DMS153 treated with DMSO at 0.1 percent for 48 hours (cell line): ENCODE results near the gene DENND4B.

Source experiments
- DNase-seq: peaks from one replicate; lab custom pipeline; 2025; ENCODE audit not compliant: unreplicated experiment; lab: John Stamatoyannopoulos, UW

Gene DENND4B

GRCh38 chr1:153973071-153973470 is 26.6 kb upstream of the DENND4B start:
- no peak for DNase-seq

DNA sequence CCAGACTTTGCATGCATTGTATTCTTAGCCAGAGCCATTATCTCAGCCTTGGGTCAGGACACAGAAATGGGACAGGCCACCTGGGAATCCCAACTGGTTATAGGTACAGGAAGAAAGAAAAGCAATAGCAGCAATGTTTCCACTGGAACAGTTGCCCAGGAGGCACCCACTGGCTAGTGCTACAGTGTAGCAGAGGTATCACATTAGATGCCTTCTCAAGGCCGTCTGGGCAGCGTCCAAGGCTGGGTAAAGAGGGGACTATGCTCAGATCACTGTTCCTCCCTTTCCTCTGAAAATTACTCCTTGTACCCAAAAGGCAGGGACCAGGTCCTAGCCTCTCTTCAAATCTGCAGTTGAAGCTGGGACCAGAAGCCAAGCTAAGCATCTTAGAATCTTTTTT is 23.8 kb upstream of the DENND4B start:
- DNase-seq = no peak

- no peak for DNase-seq
These were observed 22.5 kb upstream of the DENND4B start for GRCh38 chr1:153968972-153969371.

GRCh38 chr1:153968408-153968807 is 21.9 kb upstream of the DENND4B start:
- DNase-seq = no peak

GRCh38 chr1:153968000-153968363 is 21.5 kb upstream of the DENND4B start:
- peak; percentile 68 for DNase-seq

DNA sequence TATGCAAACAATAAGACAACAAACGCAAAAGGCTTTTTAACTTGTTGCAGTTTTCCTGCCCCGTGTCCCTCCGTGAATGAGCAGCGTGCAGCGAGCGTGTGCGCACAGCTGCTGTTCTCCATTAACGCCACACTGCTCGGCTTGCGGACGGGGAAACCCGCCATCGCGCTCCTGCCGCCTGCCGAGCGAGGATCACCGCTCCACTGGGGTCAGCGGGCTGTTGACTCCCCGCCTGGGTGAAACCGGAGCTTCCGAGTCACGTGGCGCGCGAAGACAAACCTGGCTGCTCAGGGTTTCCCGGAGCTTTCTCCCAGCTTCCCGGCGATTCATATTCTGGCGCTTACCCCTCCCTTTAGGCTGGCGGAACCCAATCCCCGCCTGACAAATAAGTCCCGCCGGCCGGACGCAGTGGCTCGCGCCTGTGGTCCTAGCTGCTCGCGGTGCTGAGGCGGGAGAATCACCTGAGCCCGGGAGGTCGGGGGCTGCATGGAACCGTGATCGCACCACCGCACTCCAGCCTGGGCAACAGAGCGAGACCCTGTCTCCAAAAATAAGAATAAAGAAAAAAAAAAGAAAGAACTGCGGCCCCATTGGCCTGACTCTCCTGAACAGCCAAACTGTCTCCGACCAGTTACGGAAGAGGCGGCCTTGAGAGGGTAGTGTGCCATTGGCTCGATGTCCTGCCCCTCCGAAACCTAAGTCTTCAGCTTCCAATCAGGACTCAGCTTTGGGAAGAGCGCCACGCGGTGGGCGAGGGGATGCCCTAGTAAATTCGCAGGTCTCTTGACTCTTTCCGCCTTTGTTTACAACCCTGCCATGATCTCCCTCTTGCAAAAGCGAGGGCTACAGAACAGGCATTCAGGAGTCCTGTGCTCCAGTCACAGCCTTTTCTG is 20.8 kb upstream of the DENND4B start, which contains the start of gene CREB3L4:
Gene CREB3L4, plus strand, starts transcription at position 796 of the 893 bp plus-strand sequence. CDS start 624 bp downstream, outside the sequence.
- peak; percentile 100 for DNase-seq

GRCh38 chr1:153963850-153964331 is 17.4 kb upstream of the DENND4B start:
- no peak for DNase-seq

DNA sequence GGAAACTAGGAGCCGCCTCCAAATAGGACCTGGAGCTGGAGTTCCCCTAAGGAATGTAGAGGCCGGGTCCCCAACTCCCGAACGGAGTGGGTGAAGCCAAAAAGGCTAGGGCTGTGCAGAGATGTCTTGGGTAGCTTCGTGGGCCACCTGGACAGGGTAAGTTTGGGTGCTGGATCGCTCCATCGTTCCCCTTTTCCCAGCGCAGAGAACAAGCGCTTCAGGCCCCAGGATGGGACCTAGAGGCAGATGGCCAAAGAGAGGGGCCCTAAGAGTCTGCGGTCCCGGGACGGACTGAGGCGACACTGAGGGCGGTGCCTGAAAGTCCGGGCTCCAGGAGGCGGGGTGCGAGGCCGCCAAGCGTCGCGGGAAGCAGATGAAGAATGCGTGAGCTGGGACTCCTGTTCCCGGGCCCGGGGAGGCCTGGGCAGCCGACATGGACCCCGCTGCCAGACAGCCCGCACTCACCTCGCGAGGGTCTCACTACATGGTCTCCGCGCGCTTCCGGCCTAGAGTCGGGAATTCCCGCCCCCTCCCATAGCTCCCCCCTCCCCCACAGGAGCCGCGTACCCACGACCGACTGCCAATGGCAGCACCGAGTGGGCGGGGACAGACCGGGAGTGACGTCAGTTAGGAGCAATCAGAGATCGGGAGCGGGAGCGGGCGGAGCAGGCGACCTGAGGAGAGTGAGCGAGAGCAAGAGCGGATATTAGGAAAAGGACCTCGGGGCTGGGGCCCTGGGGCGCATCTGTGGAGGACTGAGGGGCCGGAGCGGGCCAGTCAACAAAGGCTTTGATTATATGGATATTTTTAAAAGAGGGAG is 16.7 kb upstream of the DENND4B start, which contains the start of gene SLC39A1:
Gene SLC39A1, minus strand, starts transcription at position 508 of the 820 bp plus-strand sequence. CDS start 822 bp downstream, outside the sequence.
- peak; percentile 96 for DNase-seq

- no peak for DNase-seq
These were observed 15.8 kb upstream of the DENND4B start for GRCh38 chr1:153962088-153963029.

- no peak for DNase-seq
These were observed 14.9 kb upstream of the DENND4B start for GRCh38 chr1:153961421-153961820.

GRCh38 chr1:153960206-153960605 is 13.7 kb upstream of the DENND4B start:
- no peak for DNase-seq

DNA sequence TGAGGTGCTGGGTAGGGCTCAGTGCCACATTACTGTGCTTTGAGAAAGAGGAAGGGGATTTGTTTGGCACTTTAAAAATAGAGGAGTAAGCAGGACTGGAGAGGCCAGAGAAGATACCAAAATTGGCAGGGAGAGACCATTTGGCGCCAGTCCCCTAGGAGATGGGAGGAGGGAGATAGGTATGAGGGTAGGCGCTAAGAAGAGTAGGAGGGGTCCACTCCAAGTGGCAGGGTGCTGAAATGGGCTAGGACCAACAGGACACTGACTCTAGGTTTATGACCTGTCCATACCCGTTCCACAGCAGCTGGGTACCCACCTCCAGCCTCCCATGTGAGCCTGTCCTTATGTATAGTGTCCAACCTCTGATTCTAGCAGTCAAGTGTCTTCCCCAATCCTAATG is 12.9 kb upstream of the DENND4B start:
- no peak for DNase-seq

DNA sequence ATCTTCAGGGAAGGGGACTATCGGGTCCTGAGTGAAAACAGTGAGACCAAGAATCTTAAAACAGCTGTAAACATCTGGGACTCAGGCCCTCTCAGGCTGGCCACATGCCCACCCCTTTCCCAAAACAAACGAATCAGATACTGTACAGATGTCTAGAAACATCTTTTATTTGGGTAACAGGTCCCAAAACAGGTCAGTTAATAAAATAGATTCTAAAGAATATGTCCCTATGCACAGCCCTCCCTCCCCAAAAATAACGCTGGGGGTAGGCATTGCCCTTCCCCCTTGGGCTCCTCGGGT is 12.4 kb upstream of the DENND4B start:
- no peak for DNase-seq

GRCh38 chr1:153958111-153958960 is 11.8 kb upstream of the DENND4B start, which contains the start of gene CRTC2:
Gene CRTC2 (minus strand): TSS chr1:153958612. CDS start chr1:153958497, 115 bp downstream.
- peak; percentile 99 for DNase-seq

DNA sequence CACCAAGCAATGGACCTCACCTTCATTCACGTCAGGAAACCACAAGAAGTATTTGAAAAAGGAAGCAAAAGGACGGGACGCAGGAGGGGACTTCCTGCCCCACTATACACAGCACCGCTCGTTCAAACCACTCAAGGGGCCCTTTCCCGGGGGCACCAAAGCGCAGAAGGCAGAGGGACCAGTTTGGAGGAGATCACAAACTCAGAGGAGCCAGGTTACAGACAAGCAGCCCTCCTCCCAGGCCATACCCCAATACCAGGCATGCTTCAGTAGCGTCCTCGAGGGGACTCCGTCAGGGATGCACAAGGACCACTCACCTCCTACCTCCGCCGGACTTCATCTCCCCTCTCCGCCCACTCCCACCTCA is 11.2 kb upstream of the DENND4B start:
- DNase-seq = no peak

DNA sequence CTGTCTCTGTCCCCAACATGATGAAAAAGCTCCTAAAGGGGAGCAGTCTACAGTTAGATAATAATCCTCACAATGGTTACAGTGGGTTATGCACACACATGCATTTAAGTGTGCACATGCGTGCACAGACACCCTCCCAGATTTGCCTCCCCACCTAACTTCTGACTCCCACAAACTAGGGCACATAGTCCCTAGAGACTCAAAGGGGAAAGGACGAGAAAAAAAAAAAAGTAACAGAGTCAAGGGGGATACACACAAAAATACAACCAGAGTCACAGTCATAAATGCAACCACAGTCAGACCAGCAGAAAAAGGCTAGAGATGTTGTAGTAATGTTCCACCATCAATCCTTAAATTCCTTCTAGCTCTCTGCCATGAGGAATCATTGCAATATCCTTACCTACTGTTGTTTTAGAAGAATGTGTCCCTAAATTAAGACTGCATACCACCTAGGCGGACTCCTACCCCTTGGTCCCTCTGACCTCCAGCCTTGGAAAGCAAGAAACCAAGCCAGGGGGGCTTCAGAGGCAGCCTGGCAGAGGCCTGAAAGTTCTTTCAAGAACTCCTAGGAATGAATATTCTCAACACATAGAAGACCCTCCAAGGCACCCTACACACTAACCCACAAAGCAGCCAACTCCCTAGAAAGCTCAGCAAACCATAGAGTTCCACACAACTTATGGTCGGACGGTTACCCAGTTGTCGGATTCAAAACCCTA is 10.6 kb upstream of the DENND4B start:
- no peak for DNase-seq

GRCh38 chr1:153954826-153955225 is 8.3 kb upstream of the DENND4B start:
- DNase-seq = no peak

- DNase-seq = no peak
These were observed 7.4 kb upstream of the DENND4B start for GRCh38 chr1:153953859-153954365.

GRCh38 chr1:153951801-153952200 is 5.3 kb upstream of the DENND4B start:
- no peak for DNase-seq
